ENCODE data around the gene TTC22.

Gene TTC22

GRCh38 chr1:54806931-54807611 is 5.9 kb upstream of the TTC22 start:
- no peak for DNase-seq

DNA sequence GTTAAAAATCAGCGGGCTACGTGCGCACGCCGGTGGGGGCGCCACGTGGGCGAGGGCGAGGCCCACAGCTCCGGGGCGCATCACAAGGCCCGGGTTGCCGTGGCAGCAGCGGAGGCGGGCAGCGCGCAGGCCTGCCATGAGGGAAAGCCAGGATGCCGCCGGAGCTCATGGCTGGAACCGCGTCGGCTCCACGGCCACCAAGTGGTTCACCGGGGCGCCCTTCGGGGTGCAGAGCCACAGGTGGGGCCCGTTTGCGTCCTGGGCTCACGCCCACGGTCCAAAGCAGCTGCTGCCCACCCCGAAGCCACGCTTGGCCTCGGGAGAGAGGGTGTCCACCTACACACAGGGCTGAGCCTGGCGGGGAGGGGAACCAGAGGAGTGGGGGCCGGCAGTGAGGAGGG is 4.9 kb upstream of the TTC22 start:
- no peak for DNase-seq

DNA sequence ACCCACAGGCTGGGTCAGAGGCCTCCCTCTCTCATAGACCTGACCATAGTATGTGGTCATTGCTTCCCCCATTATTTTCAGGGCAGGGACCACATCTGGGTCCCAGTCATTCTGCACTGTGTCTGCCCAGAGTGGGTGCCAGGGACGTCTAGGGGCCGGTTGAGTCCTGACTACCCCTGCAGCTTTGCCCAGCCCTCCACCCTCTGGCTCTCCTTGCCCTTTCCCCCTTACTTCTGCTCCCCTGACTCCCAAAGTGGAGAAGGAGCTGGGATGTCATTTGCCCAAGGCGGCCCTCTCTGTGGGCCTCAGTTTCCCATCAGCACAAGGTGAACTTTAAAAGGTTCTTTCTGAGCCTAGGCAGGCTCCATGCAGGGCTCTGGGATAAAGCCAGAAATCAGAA is 4.3 kb upstream of the TTC22 start:
- no peak for DNase-seq

DNA sequence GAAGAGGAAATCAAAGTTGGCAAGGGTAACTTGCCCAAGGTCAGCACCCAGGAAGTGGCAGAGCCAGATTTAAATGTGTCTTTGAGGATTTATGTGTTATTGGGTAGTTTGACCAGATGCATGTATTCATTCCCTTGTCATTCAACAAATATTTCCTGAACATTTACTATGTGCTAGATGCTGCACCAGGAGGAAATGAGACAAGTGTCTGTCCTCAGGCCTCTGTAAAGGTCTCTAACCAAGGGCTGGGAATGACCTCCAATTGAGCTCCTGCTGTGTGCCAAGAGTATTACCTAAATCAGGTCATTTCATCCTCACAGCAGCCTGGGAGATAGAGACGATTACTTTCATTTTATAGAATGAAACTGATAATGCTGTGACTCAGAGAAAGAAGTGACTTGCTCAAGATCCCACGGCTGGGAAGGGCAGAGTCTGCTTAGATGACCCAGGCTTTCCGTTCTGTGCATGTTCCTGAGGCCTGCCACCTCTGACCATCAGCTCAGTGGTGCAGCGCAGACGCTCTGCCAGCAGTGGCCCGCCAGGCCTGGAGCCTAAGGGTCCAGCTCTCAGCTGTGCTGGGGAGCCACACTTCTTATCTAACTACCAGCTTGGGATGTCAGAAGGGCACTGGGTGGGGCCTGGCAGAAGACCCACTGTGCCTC is 3.5 kb upstream of the TTC22 start:
- no peak for DNase-seq

- no peak for DNase-seq
These were observed 2.8 kb upstream of the TTC22 start for GRCh38 chr1:54803761-54804470.

DNA sequence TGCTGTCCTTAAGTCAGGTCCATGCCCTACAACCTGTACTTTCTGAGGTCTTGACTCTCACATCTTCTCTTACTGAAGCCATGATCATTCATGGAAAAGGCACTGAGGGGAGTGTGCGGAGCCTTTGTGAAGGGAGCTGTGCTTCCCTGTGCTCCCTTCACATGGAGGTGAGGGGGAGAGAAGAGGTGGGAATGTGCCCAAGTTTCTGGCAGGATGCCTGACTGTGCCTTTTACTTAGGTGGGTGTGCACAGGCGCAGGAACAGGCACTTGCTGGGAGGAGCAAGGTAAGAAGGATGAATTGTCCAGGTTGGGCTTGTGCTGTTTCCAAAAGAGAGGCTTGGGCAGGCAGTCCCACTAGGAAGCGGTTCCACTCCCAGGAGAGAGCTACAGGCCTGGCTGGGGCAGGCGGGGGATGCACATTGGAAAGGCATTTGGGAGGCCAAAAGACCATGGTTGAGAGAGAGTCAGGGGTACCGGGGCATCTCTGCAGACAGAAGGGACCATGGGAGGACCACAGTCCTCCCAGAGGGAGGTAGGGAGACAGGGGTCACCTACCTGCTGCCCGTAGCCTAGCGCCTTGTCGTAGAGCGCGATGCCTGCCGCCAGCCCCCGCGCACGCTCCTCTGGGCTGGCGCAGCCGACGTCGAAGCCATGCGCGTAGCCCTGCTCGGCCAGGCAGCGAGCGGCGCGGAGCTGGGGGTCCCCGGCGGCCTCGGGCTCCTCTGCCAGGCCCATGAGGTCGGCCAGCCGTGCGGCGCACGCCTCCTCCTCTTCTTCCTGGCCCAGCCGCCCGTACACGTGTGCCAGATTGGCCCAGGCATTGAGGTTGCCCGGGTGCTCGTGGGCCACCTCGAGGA is 853 bp downstream of the TTC22 start:
- DNase-seq: no peak

DNA sequence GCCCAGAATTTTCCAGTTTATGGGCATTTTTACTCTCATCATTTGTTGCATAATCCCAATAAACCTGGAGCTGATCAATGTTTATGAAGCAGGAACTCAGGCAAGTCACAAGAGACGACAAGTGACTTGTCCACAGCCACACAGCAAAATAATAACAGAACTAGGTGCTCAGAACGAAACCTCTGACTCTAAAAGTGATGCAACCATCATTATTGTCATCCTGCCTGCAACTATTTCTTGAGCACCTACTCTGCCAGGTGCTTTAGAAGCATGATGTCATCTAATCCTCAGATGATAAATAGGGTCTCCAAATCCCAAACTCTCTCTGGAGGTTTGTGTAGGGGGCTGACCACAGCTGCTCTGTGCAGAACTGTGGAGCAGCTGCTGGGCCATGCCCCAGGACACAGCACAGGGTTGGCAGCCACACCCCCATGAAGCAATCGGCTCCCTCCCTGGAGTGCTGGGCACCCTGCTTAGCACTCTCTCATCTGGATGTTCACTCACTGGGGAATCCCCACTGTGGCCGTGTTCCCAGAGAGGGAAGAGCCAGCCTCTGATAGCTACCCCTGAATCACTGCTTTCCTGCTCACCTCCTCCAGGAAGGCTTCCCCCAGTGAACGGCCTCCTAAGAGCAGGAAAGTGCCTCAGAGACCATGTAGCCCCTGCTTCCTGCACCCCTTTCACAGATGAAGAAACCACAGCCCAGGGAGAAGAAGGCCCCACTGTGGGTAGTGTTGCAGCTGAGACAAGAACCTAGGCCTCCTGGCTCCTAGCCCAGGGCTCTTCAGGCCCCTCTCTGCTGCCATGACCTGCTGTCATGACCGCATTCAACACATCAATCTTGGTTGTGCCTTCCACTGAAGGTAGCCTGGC is 2.1 kb downstream of the TTC22 start:
- no peak for DNase-seq

DNA sequence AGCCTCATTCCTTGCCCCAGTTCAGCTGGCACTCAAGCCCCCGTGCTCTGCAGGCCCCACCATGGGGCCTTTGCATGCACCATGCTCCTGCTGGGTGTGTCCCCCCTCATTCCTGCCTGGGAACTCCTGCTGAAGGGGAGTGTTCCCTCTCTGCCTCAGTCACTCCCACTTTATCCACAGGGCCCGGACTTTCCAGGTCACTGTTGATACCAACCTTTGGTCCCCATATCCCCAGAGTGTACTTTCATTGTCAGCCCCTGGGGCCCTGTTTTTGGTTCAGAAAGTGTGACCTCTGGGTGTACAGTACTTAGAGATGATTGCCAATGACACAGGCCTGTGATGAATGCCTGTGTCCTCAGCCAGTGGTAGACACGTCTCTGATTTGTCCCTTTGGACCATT is 2.9 kb downstream of the TTC22 start:
- no peak for DNase-seq

GRCh38 chr1:54796902-54797301 is 4.2 kb downstream of the TTC22 start:
- no peak for DNase-seq

GRCh38 chr1:54795841-54796468 is 5.2 kb downstream of the TTC22 start:
- no peak for DNase-seq

DNA sequence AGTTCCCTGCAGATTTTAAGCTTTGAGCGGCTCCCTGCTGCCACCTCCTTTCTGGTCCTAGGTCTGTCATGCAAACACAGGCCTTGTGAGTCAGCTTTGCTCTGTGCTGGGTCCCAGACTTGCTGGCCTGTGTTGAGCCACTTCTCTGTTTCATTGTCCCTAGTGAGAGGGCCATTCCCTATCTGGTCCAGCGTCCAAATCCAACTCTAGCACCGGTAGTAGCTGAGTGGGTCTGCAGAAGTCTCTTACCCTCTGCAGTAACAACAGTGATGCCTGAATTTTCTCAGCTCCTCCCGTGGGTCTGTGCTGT is 5.8 kb downstream of the TTC22 start:
- no peak for DNase-seq

GRCh38 chr1:54794451-54795355 is 6.4 kb downstream of the TTC22 start:
- DNase-seq: no peak

GRCh38 chr1:54792686-54793282 is 8.3 kb downstream of the TTC22 start:
- no peak for DNase-seq

- no peak for DNase-seq
These were observed 9.1 kb downstream of the TTC22 start for GRCh38 chr1:54791880-54792522.

DNA sequence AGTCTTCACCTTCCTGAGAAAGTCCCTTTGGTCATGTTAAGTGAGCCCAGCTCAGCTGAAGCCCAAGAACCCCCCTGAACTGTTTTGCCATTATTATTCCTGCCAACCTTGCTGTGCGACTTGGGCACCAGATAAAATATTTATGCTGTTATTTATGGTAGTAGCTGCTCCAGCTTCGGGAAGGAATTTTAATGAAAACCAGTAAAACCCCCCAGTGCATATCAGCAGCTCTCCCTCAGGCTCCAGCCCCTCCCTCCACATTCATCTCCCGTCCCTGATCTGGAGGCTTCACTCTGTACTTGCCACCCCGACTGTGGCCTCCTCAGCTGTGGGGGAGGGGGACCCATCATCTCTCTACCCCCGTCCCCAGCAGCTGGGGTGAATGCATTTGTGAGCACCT is 12.7 kb downstream of the TTC22 start:
- no peak for DNase-seq

DNA sequence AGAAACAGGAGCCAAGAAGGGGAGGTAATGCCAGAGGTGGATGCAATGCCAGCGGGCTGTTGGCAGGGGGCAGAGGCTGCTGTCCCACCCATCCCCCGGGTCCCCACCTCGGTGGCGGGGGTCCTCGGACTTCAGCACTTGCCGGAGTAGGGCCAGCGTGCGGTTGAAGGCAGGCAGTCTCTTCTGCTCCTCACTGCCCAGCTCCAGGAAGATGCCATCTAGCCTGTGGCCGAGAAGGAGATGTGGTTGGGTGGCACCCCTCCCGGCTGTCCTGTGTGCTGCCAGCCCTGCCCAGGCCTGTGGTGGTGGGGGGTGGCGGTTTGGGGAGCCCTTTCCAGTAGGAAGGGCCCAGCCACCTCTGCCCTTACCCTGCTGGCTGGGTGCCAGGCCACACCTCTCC is 13.5 kb downstream of the TTC22 start:
- no peak for DNase-seq

DNA sequence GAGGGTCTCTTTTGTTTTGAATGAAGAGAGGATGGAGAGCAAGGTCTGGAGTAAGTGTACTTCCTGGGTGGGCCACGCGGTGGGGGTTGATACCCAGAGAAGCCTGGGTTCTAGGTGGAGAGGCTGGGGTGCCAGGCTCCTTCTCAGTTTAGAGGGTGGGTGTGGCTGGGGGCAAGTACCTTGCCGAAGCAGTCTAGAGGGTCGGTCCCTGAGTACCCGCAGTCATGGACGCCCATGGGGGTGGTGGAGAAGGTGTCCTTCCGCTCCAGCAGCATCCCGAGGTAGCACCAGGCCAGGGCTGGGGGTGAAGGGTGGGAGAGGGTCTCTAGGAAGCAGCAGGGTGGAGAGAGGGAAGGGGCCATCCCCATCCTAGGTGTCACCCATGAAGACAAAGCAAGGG is 14.3 kb downstream of the TTC22 start:
- DNase-seq: no peak

- DNase-seq: no peak
These were observed 17.1 kb downstream of the TTC22 start for GRCh38 chr1:54784066-54784465.

DNA sequence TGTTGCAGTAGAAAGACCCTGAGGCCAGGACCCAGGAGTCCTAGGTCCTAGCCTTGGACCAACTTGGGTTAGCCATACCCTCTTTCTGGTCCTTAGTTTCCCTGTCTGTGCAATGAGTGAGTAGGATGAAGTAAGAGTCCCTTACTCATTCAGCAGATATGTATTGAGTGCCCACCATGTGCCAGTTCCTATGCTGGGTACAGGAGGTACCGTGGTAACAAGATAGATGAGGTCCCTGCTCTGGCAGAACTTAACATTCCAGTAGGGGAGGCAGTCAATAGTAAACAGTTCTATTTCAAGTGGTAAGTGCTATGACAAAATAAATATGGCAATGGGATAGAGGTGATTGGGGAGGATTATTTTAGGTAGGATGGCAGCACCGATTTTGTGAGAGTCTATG is 18.5 kb downstream of the TTC22 start:
- no peak for DNase-seq

- no peak for DNase-seq
These were observed 19.0 kb downstream of the TTC22 start for GRCh38 chr1:54782156-54782555.
